Mesodermal cell (in vitro differentiated cells): Measurements from ENCODE around the gene PVALEF.

ENCODE experiments used
- H3K27ac ChIP-seq: 2 replicates; pipeline ENCODE4 v1.7.0; 2013; ENCODE audit warnings: mild to moderate bottlenecking, low read depth, low read length, moderate library complexity; ENCODE audit not compliant: severe bottlenecking
- H3K36me3 ChIP-seq: 2 replicates; pipeline ENCODE4 v1.7.1; 2013; ENCODE audit warnings: mild to moderate bottlenecking, low read length, moderate library complexity; ENCODE audit not compliant: control insufficient read depth, insufficient read depth
- H3K4me1 ChIP-seq: one replicate; pipeline ENCODE4 v1.7.1; 2013; ENCODE audit warnings: mild to moderate bottlenecking, low read length; ENCODE audit not compliant: insufficient read depth, control insufficient read depth, poor library complexity, severe bottlenecking
- H3K4me3 ChIP-seq: 2 replicates; pipeline ENCODE4 v1.7.0; 2013; ENCODE audit warnings: low read length, control low read depth, mild to moderate bottlenecking; ENCODE audit not compliant: insufficient read depth, poor library complexity, severe bottlenecking; ENCODE audit errors: extremely low read depth
- H3K9me3 ChIP-seq: 2 replicates; pipeline ENCODE4 v1.7.1; 2013; ENCODE audit warnings: mild to moderate bottlenecking, low read length, moderate library complexity; ENCODE audit not compliant: control insufficient read depth
- WGBS, 2 experiments: methylation state at CpG; one replicate each; pipeline ENCODE4 v1.1.5; 2013; ENCODE audit warnings: missing lambda C conversion rate in 2 of 2; ENCODE audit not compliant: insufficient coverage in 2 of 2; 5-methylcytosine and 5-hydroxymethylcytosine counted together

Gene PVALEF

DNA sequence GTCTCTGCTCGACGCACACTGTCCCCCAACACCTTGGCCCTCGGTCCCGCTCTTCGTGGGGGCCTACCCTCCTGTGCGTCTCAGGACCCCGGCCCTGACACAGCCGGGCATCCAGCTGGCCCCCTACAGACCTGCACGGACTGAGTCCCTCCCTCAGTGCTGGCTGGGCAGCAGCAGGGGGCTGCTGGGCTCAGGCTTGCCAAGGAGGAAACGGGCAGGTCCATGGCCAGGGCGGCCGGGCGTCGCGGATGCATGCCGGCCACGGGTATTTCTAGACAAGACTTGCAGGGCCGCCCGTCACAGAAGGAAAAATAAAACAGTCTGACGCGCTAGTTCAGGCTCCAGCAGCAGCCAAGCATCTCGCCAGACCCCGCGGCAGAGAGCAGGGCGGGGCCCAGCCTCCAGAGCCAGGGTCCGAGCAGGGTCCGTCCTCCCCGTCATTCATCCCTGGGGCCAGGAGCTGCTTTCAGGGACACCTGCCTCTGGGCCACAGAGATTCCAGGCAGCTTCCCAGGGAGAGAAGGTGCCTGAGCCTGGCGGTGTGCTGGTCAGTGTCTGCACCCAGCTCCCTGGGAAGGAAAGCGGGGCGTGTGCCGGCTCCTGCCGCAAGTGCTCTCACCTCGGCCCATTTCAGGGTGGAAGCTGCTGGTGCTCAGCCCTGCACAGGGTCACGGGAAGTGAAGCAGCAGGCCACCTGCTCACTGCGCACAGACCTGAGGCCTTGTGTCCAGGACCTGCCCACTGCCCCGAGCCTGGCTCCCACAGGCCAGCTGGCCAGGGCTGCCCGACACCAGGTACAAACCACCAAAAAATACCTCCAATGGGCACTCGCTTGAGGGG is 7.2 kb upstream of the PVALEF start:
- Histone ChIP-seq H3K4me3 (no peak overlapping the region), H3K27ac (no peak overlapping the region), H3K36me3 (no peaks in the 10 kb centered on the region), H3K4me1 (no peaks in the 10 kb centered on the region), H3K9me3 (no peaks in the 10 kb centered on the region)
- 88 to 91% methylated on average over 30 to 37 of the region's 39 CpGs for WGBS, 2 experiments

DNA sequence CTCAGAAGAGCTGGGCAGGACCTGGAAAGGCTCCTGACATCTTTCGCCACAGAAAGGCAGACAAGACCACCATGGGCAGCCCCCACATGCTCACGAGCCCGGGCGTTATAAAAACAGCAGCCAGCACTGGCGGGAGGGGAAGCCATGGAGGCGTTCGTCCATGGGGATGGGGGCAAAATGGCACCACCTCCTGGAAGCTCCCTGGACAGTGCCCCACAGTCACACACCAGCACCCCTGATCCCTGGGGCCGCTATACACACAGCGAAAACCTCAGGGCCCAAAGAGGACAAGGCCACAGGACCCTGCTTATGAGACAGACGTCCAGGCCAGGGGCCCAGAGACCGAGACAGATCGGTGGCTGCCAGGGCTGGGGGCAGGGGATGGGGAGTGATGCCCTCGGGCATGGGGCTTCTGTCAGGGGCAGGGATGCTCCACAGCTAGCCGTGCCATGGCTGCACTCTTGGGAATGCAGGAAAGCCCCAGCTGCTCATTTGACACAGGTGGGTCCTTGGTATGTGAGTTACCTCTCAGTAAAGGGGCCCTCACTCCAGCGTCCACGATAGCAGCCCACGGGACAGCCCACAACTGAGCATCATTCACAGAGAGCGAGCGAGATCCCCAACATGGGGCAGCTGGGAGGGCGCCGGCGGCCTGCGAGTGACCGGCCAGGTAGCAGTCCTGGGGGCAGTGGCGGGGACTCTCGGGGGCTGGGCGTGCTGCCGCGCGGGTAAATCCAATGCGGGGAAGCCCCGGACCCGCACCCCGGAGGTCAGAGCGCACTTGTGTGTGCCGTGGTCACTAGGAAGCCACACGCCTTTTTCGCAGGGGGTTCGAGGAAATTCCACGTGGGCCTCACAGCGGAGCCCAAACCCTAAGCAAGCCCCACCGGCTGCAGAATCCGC is 6.4 kb upstream of the PVALEF start:
- H3K4me1 ChIP-seq = no peaks in the 10 kb centered on the region
- WGBS, 2 experiments = 91 to 93% methylated on average over 32 to 38 of the region's 43 CpGs

DNA sequence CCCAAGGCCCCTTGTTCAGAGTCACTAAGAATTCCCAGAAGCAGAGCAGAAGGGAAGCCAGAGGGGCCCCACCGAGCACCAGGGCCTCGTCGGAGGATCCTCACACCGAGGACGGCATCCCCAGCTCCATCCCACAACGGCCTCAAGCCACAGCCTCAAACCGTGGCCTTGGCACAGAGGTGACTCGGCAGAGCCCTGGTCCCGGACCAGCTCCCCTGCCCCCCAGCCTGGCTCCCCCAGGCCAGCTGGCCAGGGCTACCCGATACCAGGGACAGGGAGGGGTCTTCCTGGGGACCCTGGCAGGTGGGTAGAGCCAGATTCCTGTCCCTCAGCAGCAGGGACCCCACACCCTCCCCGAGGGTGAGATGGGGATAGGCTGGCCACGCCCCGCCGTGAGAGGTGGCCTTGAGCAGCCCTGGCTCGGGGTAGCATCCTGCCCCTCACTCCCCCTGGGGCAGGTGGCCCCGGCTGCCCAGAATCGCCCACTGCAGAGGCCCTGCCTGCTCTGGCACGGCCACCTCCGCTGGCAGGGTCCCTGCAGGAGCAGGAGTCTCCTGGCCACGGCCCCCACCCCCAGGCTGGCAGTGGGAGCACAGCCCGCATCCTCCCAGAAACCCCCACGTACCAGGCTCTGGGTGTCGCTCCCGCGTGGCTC is 5.6 kb upstream of the PVALEF start:
- WGBS, 2 experiments = 87 to 92% methylated on average over 15 to 22 of the region's 25 CpGs
- H3K9me3 ChIP-seq = no peaks in the 10 kb centered on the region
- H3K4me3 ChIP-seq = no peak overlapping the region
- H3K4me1 ChIP-seq = no peaks in the 10 kb centered on the region
- no peak overlapping the region for H3K27ac ChIP-seq
- no peaks in the 10 kb centered on the region for H3K36me3 ChIP-seq

More for the DNA sequence above, 6.4 kb upstream of the PVALEF start:
- Histone ChIP-seq H3K4me3 (no peak overlapping the region), H3K27ac (no peak overlapping the region), H3K36me3 (no peaks in the 10 kb centered on the region), H3K9me3 (no peaks in the 10 kb centered on the region)

DNA sequence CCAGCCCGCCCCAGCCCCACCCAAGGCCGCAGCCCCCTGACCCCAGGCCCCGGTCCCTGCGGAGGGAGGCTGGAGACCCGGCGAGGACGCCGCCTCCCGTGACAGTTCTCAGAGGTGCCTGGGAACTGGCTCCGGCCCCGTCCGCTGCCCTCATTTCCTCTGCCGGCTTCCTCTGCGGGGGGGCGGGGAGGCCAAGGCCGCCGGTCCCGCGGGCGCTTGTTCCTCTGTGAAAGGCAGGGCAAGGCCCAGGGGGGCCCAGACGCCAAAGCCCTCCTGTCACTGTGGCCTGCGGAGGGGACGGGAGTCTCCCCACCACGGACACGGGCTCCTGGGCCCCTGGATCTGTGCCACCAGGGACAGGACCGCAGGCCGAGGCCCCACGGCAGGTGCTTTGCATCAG is 5.0 kb upstream of the PVALEF start:
- WGBS, 2 experiments = 88 to 92% methylated on average over 18 to 28 of the region's 28 CpGs
- H3K9me3 ChIP-seq = no peaks in the 10 kb centered on the region
- H3K4me1 ChIP-seq = no peaks in the 10 kb centered on the region
- no peak overlapping the region for H3K27ac ChIP-seq
- H3K36me3 ChIP-seq = no peaks in the 10 kb centered on the region
- H3K4me3 ChIP-seq = no peak overlapping the region

DNA sequence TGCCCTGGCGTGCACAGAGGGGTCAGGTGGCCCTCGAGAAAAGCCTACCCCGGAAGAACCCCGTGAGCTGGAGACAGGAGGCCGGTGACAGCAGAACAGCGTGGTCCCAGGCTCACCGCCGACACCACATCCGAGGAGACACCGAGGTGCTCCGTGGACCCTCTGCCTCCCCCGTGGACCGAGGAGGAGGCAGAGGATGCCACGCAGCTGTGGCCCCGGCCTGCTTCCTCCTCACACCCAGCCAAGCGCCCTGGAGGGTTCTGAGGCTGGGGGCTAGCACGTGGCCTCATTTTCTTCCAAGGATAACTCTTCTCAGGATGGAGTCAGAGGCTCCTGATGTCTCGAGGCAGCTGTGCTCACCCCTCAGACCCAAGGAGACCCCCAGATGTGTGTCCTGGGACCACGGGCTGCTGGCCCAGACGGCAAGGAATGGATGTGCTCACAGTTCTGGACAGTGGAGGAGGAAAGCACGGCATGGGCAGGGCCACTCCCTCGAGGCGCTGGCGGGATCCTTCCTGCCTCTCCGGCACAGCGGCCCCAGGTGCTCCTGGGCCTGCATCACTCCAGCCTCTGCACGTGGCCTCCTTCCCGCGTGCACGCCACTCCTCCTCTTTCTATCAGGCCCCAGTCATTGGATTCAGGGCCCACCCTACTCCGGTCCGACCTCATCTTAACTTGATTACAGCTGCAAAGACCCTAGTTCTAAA is 4.4 kb upstream of the PVALEF start:
- Histone ChIP-seq H3K4me1 (no peaks in the 10 kb centered on the region), H3K4me3 (no peak overlapping the region), H3K9me3 (no peaks in the 10 kb centered on the region), H3K36me3 (no peaks in the 10 kb centered on the region), H3K27ac (no peak overlapping the region)
- 90 to 95% methylated on average over 27 to 32 of the region's 32 CpGs for WGBS, 2 experiments

DNA sequence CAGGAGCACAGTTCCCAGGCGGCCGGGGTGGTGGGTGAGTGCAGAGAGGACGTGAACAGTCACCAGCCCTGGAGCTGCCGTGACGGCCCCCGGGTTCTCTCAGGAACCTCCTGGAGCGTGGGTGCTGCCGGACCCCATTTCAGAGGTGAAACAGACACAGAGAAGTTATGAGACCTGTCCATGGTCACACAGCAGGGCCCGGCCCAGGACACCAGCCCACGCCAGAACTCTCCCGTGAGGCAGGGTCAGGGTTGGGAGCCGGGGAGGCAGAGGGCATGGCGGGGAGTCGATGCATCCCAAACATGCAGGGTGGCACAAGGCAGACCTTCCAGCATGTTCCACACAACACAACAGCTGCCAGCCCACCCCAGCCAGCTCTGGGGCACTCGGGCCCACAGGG is 3.8 kb upstream of the PVALEF start:
- Histone ChIP-seq H3K4me3 (no peak overlapping the region), H3K4me1 (no peaks in the 10 kb centered on the region), H3K9me3 (no peaks in the 10 kb centered on the region), H3K27ac (no peak overlapping the region), H3K36me3 (no peaks in the 10 kb centered on the region)
- 94 to 99% methylated on average over 11 to 13 of the region's 15 CpGs for WGBS, 2 experiments

DNA sequence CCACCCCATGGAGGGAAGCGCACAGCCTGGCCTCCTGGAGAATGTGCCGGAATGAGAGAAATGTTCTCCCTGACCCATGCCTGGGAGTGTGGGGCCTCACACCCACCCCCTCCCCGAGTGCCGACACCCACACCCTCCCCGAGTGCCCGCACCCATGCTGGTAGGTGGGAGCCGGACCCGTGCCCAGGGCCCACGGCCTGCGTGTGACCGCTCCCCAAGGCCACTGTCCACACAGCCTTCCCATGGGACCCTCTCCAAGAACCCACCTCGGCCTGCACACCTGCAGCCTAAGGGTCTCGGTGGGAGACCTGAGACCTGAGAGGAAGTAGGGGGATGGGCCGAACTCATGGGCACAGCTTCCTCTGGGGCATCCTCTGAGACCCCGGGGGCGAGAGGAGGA is 3.3 kb upstream of the PVALEF start:
- H3K9me3 ChIP-seq = no peaks in the 10 kb centered on the region
- H3K27ac ChIP-seq = no peak overlapping the region
- no peaks in the 10 kb centered on the region for H3K4me1 ChIP-seq
- no peaks in the 10 kb centered on the region for H3K36me3 ChIP-seq
- no peak overlapping the region for H3K4me3 ChIP-seq
- 95 to 96% methylated on average over 7 to 9 of the region's 16 CpGs for WGBS, 2 experiments

DNA sequence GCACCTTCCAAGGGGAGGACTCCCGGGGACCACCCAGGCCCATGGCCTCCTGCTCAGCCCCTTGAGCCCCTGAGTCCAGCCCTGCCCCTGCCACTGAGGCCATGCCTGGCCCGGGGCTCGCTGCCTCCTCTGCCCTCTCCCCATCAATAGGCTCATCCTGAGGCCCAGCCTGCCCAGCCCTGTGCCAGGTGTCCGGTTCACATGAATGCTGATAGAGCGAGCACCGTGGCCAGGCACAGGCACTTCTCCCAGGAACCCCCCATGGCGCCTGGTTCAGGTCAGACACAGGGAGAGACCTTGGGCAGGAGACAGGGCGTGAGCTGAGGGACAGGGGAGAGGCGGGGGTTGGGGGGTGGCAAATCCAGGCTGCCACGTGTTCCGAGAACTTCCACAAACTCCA is 2.8 kb upstream of the PVALEF start:
- no peaks in the 10 kb centered on the region for H3K36me3 ChIP-seq
- 90 to 96% methylated on average over 9 of the region's 11 CpGs for WGBS, 2 experiments
- H3K4me1 ChIP-seq = no peaks in the 10 kb centered on the region
- H3K9me3 ChIP-seq = no peaks in the 10 kb centered on the region
- H3K27ac ChIP-seq = no peak overlapping the region
- no peak overlapping the region for H3K4me3 ChIP-seq

DNA sequence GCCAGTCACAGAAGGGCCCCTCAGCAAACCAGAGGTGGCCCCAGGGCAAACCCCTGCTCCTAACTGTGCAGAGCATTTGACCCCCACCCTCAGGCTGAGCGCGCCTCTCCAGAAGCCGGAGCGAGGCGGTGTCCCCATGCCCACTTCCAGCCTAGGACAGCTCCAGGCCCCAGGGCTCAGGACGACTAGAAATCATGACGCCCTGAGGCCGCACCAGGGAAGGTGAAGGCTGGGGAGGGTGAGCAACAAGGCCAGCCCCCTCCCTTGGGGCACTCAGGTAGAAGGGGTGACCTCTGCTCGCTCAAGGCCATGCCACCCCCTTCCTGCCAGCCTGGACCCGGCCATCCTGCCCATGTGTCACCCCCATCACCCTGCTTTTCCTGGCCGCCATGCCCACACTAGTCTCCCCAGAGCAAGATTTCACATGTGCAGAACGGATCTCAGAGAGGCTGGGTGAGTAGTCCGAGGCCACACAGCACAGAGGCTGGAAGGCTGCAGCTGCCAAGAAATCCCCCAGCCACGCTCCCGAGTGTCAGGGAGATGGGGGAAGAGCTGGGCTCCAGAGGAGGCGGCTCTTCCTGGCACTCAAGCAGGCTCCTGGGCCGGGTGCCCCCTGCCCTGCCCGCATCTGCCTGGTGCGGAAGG is 2.1 kb upstream of the PVALEF start:
- no peaks in the 10 kb centered on the region for H3K36me3 ChIP-seq
- no peak overlapping the region for H3K27ac ChIP-seq
- H3K9me3 ChIP-seq = no peaks in the 10 kb centered on the region
- 86 to 91% methylated on average over 15 to 16 of the region's 19 CpGs for WGBS, 2 experiments
- no peak overlapping the region for H3K4me3 ChIP-seq
- no peaks in the 10 kb centered on the region for H3K4me1 ChIP-seq
